K562 (cell line): ENCODE data around the gene MAGI1. TPM values are rescaled to one million over a fixed set of nuclear protein-coding genes. Genes with fewer than 3 reads are reported as not detected.

ENCODE experiments used
- CBX5 ChIP-seq: IDR thresholded peaks from 2 replicates; pipeline ENCODE4 v1.6.1; 2014; ENCODE audit warnings: low read depth, borderline replicate concordance
- FOXA3 ChIP-seq, 2 experiments: fragments of 450-650 bp in 1 of 2; sonication (generic) in 1 of 2; formaldehyde crosslinking; IDR thresholded peaks in 1 of 2; conservative IDR thresholded peaks in 1 of 2; 2 replicates each; pipeline versions ENCODE4 v1.4.0 to v1.8.0; 2020 to 2022; ENCODE audit warnings: mild to moderate bottlenecking in 2 of 2, missing genetic modification reagents in 1 of 2
- MTF1 ChIP-seq: fragments of 250-450 bp; sonication (Bioruptor Pico); IDR thresholded peaks from 2 replicates; pipeline ENCODE4 v1.9.0; 2021; ENCODE audit warnings: moderate library complexity, mild to moderate bottlenecking, inconsistent platforms, borderline replicate concordance
- TEAD4 ChIP-seq, 2 experiments: sonication (generic) in 1 of 2; formaldehyde crosslinking in 1 of 2; IDR thresholded peaks; 2 replicates each; pipeline versions ENCODE4 v1.6.1 to v1.8.0; 2012 to 2022; ENCODE audit warnings: borderline replicate concordance in 1 of 2, inconsistent platforms in 1 of 2, low read length in 1 of 2, mild to moderate bottlenecking in 1 of 2, missing genetic modification reagents in 1 of 2
- polyA plus RNA-seq, 8 experiments: library from polyadenylated mRNA; depleted of rRNA in 4 of 8; stranded (reverse) in 5 of 8; unstranded in 3 of 8; fragments of >200 nt; fragmentation: Nextera tagmentation in 2 of 8; fragmentation: Illumina TruSeq in 1 of 8; extraction: Ambion mirVana in 2 of 8; extraction: Trizol in 1 of 8; gene quantifications; 2 replicates each; pipeline versions ENCODE4 v1.2.1 to v1.2.3, GENCODE V29; 2011 to 2014; ENCODE audit warnings: inconsistent platforms in 1 of 8, missing spikeins in 1 of 8
- total RNA-seq, 7 experiments: library from RNA; depleted of rRNA in 6 of 7; stranded (reverse); fragments of >200 nt in 6 of 7; fragmentation: Illumina TruSeq in 2 of 7; extraction: Trizol in 2 of 7; gene quantifications; 2 replicates each; pipeline versions ENCODE4 v1.2.1 to v1.2.3, GENCODE V29; 2011 to 2021; ENCODE audit warnings: low replicate concordance in 1 of 7
- TF ChIP-seq, protein P1 (sequence below), 2 experiments: fragments of 450-650 bp; formaldehyde crosslinking in 1 of 2; IDR thresholded peaks; 2 replicates each; pipeline versions ENCODE4 v1.4.0 to v1.6.1; 2014 to 2020; ENCODE audit warnings: mild to moderate bottlenecking in 2 of 2, borderline replicate concordance in 1 of 2, low read depth in 1 of 2
- TF ChIP-seq, protein P2 (sequence below): sonication (generic); formaldehyde crosslinking; IDR thresholded peaks from 2 replicates; pipeline ENCODE4 v1.8.0; 2022; ENCODE audit warnings: mild to moderate bottlenecking, missing genetic modification reagents
- TF ChIP-seq, protein P3 (sequence below), 2 experiments: fragments of 250-450 bp in 1 of 2; fragments of 450-650 bp in 1 of 2; sonication (Bioruptor Pico) in 1 of 2; IDR thresholded peaks; 2 replicates each; pipeline versions ENCODE4 v1.6.1 to v1.8.0; 2016 to 2021; ENCODE audit warnings: mild to moderate bottlenecking in 2 of 2, moderate library complexity in 2 of 2, missing compliant biosample characterization in 1 of 2, missing genetic modification characterization in 1 of 2
- TF ChIP-seq, protein P4 (sequence below): sonication (generic); formaldehyde crosslinking; IDR thresholded peaks from 2 replicates; pipeline ENCODE4 v1.8.0; 2022; ENCODE audit warnings: mild to moderate bottlenecking, missing genetic modification reagents

MAGI1 gene
- total and polyA plus RNA-seq, 9 of the 15 experiments (the other 6 are each of a cell fraction or from before 2014, with no cell fraction given), result 7.8 to 59.4 (median 43.2) TPM

DNA sequence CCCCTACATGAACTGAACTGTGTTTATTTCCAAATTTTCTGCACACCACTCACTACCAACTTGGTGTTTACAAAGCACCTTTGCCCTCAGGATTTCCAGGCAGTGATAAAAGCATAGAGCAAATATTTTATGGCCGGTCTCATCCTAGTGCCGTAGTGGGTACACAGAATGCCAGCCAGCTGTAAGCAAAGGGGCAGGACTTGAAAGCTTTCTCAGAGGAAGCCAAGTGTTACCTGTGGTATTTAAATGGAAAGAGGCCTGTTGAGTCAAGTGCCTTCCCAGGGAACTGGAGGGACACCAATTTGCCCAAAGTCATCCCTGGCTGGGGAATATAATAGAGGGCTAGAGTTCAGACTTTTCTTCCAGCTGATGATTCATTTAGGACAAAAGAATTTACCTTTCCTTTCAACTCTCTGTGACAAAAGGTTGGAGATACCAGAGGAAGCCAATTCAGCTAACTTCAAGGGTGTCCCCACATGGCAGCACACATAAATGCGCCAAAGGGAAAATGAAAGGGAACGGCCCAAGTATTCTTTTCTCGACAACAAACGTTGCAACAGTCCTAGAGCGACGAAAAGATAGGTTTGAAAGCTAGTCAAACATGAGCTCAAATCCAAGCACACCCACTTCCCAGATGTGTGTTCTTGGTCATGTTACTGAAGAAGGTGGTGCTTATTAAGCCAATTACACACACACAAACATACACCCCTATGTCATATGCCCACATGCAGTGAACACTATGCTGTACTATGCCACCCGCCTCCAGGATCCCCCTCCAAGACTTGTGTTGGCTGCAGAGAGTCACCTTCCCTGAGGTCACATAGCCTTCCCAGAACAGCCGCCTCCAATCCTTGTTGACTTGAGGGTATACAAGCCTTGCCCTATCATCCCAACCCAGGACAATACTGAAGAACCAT is 27.7 kb downstream of the MAGI1 start (continued):
- TF ChIP-seq, protein P1, sequence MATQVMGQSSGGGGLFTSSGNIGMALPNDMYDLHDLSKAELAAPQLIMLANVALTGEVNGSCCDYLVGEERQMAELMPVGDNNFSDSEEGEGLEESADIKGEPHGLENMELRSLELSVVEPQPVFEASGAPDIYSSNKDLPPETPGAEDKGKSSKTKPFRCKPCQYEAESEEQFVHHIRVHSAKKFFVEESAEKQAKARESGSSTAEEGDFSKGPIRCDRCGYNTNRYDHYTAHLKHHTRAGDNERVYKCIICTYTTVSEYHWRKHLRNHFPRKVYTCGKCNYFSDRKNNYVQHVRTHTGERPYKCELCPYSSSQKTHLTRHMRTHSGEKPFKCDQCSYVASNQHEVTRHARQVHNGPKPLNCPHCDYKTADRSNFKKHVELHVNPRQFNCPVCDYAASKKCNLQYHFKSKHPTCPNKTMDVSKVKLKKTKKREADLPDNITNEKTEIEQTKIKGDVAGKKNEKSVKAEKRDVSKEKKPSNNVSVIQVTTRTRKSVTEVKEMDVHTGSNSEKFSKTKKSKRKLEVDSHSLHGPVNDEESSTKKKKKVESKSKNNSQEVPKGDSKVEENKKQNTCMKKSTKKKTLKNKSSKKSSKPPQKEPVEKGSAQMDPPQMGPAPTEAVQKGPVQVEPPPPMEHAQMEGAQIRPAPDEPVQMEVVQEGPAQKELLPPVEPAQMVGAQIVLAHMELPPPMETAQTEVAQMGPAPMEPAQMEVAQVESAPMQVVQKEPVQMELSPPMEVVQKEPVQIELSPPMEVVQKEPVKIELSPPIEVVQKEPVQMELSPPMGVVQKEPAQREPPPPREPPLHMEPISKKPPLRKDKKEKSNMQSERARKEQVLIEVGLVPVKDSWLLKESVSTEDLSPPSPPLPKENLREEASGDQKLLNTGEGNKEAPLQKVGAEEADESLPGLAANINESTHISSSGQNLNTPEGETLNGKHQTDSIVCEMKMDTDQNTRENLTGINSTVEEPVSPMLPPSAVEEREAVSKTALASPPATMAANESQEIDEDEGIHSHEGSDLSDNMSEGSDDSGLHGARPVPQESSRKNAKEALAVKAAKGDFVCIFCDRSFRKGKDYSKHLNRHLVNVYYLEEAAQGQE (IDR thresholded peaks at IDR 0.05; ENCODE audit: borderline replicate concordance), result no peak
- TF ChIP-seq, protein P1 (CRISPR knock-in tag; IDR thresholded peaks at IDR 0.05; ENCODE audit: low read depth), result no peak
- no peak for TF ChIP-seq CBX5
- TF ChIP-seq, protein P2, sequence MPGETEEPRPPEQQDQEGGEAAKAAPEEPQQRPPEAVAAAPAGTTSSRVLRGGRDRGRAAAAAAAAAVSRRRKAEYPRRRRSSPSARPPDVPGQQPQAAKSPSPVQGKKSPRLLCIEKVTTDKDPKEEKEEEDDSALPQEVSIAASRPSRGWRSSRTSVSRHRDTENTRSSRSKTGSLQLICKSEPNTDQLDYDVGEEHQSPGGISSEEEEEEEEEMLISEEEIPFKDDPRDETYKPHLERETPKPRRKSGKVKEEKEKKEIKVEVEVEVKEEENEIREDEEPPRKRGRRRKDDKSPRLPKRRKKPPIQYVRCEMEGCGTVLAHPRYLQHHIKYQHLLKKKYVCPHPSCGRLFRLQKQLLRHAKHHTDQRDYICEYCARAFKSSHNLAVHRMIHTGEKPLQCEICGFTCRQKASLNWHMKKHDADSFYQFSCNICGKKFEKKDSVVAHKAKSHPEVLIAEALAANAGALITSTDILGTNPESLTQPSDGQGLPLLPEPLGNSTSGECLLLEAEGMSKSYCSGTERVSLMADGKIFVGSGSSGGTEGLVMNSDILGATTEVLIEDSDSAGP, result no peak
- TF ChIP-seq, protein P3, sequence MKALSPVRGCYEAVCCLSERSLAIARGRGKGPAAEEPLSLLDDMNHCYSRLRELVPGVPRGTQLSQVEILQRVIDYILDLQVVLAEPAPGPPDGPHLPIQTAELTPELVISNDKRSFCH (CRISPR knock-in tag; IDR thresholded peaks at IDR 0.05), result no peak
- TF ChIP-seq, protein P3 (tag; IDR thresholded peaks at IDR 0.05), result no peak
- TF ChIP-seq TEAD4 (IDR thresholded peaks at IDR 0.05; ENCODE audit: low read length), result no peak
- no peak for TF ChIP-seq TEAD4 (CRISPR knock-in tag; IDR thresholded peaks at IDR 0.05; ENCODE audit: borderline replicate concordance)
- TF ChIP-seq FOXA3 (CRISPR knock-in tag; conservative IDR thresholded peaks at IDR 0.05 in 1 of 2, IDR thresholded peaks at IDR 0.05 in 1 of 2), result no peak
- TF ChIP-seq, protein P4, sequence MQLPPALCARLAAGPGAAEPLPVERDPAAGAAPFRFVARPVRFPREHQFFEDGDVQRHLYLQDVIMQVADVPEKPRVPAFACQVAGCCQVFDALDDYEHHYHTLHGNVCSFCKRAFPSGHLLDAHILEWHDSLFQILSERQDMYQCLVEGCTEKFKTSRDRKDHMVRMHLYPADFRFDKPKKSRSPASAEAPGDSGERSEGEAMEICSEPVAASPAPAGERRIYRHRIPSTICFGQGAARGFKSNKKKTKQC (CRISPR knock-in tag), result no peak
- TF ChIP-seq MTF1 (CRISPR knock-in tag), result no peak
- TF ChIP-seq, all 486 proteins: peak for 0
